GM11168 (cell line): Measurements from ENCODE around the gene PAPPA.

Source experiments
- in situ Hi-C: fragments of 300-500 bp; cut with MboI; formaldehyde crosslinking; loops from one replicate; pipeline ENCODE4 v1.12.0; 2022; ENCODE audit warnings: low sequenced_read_pairs; ENCODE audit not compliant: unreplicated experiment

Gene PAPPA

GRCh38 chr9:116394894-116395698, 241.5 kb downstream of the PAPPA start:
- in situ Hi-C loops, result no loop called here

DNA sequence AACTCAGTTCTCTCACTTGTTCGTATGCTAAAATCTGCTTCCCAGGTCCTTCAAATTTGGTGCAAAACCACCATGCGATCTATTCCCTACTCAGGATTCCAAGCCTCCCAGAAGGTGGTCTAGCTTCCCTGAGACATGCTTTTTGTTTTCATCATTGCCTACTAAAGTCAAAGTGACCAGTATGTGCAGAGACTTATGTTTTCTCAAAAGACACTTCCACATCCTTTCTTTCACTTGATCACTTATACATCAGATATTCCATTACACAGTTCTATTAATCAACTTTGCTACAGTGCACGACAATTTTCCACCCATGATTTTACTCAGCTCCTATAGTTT, 242.1 kb downstream of the PAPPA start:
- in situ Hi-C loops, result no loop called here

DNA sequence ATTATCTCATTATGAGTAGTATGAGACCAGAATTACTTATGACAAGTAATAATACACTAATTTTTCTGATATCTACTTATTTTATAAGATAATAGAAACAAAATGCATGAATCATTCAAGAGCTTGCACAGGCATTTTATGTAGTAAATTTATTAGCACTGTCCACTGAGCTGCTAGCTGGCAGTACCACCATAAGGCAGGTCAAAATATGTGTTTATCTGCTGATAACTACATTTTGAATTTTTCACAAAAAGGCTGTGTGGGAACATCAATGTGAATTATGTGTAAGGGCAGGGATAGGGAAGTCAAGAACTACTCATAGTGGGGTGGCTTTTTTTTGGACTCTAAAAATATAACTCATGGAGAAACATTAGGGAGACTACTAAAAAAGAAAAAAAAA, 249.6 kb downstream of the PAPPA start:
- in situ Hi-C loops, result no loop called here

DNA sequence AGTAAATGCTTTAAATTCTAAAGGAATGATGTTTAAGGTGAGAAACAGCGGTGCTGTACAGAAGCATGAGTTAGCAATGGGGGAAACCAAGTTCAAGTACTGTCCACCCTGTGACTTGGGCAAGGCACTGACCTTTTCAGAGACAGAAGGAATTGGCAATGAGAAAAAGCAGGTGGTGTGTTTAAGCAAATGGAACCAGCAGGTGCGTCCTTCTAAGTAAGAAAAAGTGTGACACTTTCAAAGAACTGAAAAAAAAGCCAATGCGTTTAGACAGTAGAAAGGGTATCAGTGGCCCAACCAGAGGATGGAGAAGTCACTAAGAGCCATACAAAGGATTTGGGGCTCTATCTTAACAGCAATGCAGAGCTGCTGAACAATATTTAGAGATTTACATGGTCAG, 250.6 kb downstream of the PAPPA start:
- in situ Hi-C loops, result no loop called here

DNA sequence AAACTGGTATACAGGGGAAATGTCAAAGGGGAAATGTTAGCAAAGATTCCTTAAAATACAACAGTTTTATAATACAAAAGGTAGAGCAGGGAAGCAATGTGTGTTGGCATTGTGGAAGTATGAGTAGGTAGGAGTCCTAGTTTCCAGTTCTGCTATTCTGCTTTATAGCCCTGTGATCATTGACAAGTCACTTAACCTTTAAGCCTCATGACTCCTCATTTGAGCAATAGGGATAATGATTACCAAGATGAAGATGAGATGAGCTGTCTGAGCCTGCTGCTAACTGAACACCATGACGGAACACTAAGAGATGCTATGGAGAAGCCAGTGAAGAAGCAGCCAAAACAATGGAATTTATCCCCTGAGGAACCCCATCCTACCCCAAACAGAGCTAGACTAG, 251.7 kb downstream of the PAPPA start:
- in situ Hi-C loops, result no loop called here

- in situ Hi-C loops, result no loop called here
These were observed 252.9 kb downstream of the PAPPA start for GRCh38 chr9:116406469-116406868.

DNA sequence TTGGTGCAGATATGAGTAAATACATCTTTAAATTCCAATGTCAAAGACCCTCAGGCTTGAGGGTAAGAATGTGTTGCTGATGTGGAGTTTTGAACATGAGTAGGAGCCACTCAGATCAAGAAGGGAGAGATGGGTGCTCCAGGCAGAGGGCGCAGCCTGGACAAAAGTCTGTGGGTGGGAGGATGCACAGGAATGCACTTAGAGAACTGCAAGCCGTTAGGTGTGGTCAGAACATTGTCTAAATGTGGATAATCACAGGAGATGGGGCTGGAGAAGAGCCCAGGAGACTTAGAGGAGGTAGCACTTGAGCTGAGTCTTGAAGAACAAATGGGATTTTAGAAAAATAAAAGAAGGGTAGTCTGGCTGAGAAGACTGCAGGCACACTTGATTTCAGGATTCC, 255.5 kb downstream of the PAPPA start:
- in situ Hi-C loops, result no loop called here

DNA sequence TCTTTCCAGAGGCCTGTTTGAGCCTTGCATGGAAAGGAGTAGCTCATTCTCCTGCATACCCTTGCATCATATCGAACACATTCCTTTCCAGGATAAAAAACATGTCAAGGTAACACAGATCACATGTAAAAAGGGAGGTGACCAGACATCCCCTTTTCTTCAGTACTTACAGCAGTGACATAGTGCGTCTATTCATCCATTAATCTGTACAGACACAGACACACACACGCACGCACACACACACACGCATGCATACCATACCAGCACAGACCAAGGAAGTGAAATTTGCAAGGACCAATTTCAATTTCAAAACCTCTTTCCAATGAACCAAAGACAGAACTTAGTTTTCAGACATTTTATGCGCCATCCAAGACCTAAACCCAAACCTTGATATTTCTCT, 256.0 kb downstream of the PAPPA start:
- in situ Hi-C loops, result no loop called here

DNA sequence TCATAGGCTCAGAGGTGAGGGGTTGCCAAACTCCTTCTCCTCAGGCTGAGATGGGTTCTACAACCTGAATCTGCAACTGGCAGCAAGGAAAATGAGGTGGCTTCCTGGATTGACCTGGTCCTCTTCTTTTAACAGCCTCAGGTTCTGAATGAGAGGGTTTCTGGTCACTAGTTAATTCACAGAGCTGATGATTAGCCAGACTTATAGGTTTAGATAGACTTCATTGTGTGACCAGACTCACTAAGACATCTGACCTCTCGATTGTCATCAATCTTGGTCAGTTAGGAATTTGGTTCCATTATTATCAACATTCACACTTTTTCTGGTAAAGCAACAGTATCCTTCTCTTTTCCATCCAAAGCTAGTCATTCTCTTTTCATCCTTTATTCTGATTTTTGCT, 257.9 kb downstream of the PAPPA start:
- in situ Hi-C loops, result no loop called here

- in situ Hi-C loops, result no loop called here
These were observed 260.8 kb downstream of the PAPPA start for GRCh38 chr9:116414374-116414773.

- in situ Hi-C loops, result no loop called here
These were observed 262.8 kb downstream of the PAPPA start for GRCh38 chr9:116416421-116416820.

- in situ Hi-C loops, result no loop called here
These were observed 263.9 kb downstream of the PAPPA start for GRCh38 chr9:116417464-116417863.

GRCh38 chr9:116419181-116419580, 265.6 kb downstream of the PAPPA start:
- in situ Hi-C loops, result no loop called here

DNA sequence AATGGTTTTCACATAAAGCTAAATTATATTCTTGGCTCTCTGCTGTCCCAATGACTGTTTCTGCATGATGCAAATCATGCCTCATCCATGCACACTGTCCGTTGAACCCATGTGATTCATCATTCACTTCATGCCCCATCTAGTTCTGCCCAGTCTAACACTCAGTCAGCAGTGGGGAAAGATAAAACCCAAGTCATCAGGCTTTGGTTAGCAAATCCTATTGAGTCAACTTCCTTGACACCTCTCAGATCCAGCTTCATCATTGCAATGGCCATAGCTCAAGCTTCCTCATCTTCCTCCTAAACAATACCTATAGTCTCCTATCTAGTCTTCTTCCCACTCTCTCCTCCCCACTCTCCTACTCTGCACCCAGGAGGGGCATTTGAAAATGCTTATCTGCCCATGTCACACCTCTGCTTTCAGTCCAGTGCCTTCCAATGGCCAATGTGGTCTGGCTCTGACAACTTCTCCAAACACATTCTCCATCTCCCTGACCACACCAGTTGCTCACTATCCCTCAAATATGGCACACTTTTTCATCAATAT, 267.5 kb downstream of the PAPPA start:
- in situ Hi-C loops, result no loop called here

- in situ Hi-C loops, result no loop called here
These were observed 268.8 kb downstream of the PAPPA start for GRCh38 chr9:116422119-116422979.

GRCh38 chr9:116423149-116423548, 269.6 kb downstream of the PAPPA start:
- in situ Hi-C loops, result no loop called here

GRCh38 chr9:116425244-116425643, 271.7 kb downstream of the PAPPA start:
- in situ Hi-C loops, result no loop called here

DNA sequence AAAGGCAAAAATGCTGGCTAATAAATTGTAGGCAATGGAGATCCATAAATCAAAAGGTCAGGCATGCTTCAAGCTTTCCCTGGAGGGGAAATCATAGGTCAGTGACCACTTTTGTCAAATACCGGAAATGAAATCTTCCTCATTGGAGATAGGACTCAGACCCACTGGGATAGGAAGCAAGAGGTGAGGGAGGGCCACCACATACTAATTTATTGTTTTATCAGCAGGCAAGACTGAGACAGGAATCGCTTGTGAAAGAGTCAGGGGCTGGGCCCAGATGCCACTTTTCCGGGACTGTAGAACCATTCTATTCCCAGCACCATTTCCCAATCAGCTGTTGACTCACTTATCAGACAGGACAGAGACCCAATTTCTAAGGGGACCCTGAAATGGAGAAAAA, 277.3 kb downstream of the PAPPA start:
- in situ Hi-C loops, result no loop called here

- in situ Hi-C loops, result no loop called here
These were observed 278.5 kb downstream of the PAPPA start for GRCh38 chr9:116432051-116432450.

- in situ Hi-C loops, result no loop called here
These were observed 280.7 kb downstream of the PAPPA start for GRCh38 chr9:116434314-116434713.

GRCh38 chr9:116435706-116436105, 282.1 kb downstream of the PAPPA start:
- in situ Hi-C loops, result no loop called here
